K562 (cell line): Measurements from ENCODE around the gene PDIA2. TPM values are rescaled to one million over a fixed set of nuclear protein-coding genes. Genes with fewer than 3 reads are reported as not detected.

Experiments used
- ATAC-seq: fragments of 200-7000 bp; cut with Tn5 transposase; 3 replicates; pipeline ENCODE4 v1.9.1; 2020; ENCODE audit warnings: moderate library complexity
- BruUV-seq: library from RNA; stranded (reverse); fragments of 400-500 nt; replicated peaks from 2 replicates; lab custom pipeline; 2021; lab: Mats Ljungman, UMichigan
- CTCF ChIA-PET: fragments of 300-600 bp; formaldehyde crosslinking; extraction: SDS; loops from one replicate; lab custom pipeline; 2021; ENCODE audit warnings: low intra/inter-chr PET ratio; lab: Yijun Ruan, JAX
- POLR2A ChIA-PET: fragments of 300-600, 350-650 bp; sonication (Branson Sonifier 250); formaldehyde crosslinking; extraction: SDS; loops from one replicate; lab custom pipeline; 2021; ENCODE audit warnings: antibody characterized with exemption, inconsistent platforms; lab: Yijun Ruan, JAX
- DNase-seq, 4 experiments: peaks; one replicate each; pipeline versions ENCODE4 v3.0.0 to v3.0.0-alpha.2; 2011 to 2018; ENCODE audit warnings: low spot score in 3 of 4, mixed read lengths in 3 of 4; ENCODE audit errors: extremely low read depth in 1 of 4
- FAIRE-seq: peaks from 2 replicates; lab custom pipeline; 2011; peaks lifted over from hg19 to GRCh38; lab: Jason Lieb, UNC
- H2AFZ ChIP-seq: 2 replicates; pipeline ENCODE4 v1.6.0; 2011; ENCODE audit warnings: low read depth, low read length, control low read depth, inconsistent platforms
- H3K27ac ChIP-seq: fragments of 200-600 bp; 3 replicates; pipeline ENCODE4 v1.8.0; 2011; ENCODE audit warnings: low read depth, mild to moderate bottlenecking, control low read depth, inconsistent platforms, low read length, moderate library complexity, mixed read lengths; ENCODE audit errors: extremely low read depth
- H3K27me3 ChIP-seq, 2 experiments: fragments of 300-600 bp in 1 of 2; 2 replicates in 1 of 2; 3 replicates in 1 of 2; pipeline versions ENCODE4 v1.6.0 to v1.8.0; 2011; ENCODE audit warnings: inconsistent platforms in 2 of 2, low read length in 2 of 2, mild to moderate bottlenecking in 1 of 2, mixed read lengths in 1 of 2, moderate library complexity in 1 of 2; ENCODE audit not compliant: control insufficient read depth in 2 of 2, insufficient read depth in 2 of 2
- H3K36me3 ChIP-seq: fragments of 300-600 bp; 3 replicates; pipeline ENCODE4 v1.8.0; 2011; ENCODE audit warnings: mild to moderate bottlenecking, low read length, inconsistent platforms; ENCODE audit not compliant: control insufficient read depth, insufficient read depth
- H3K4me1 ChIP-seq, 2 experiments: fragments of 200-600 bp in 1 of 2; replicated peaks in 1 of 2; 2 replicates in 1 of 2; 3 replicates in 1 of 2; pipeline versions ENCODE4 v1.5.1 to v1.8.0; 2011; ENCODE audit warnings: inconsistent platforms in 2 of 2, low read length in 2 of 2, mild to moderate bottlenecking in 1 of 2, mixed read lengths in 1 of 2, moderate library complexity in 1 of 2; ENCODE audit not compliant: control insufficient read depth in 2 of 2, insufficient read depth in 2 of 2
- H3K4me2 ChIP-seq: 2 replicates; pipeline ENCODE4 v1.6.1; 2011; ENCODE audit warnings: low read length, control low read depth, inconsistent platforms, mixed read lengths; ENCODE audit not compliant: insufficient read depth
- H3K4me3 ChIP-seq: fragments of 200-600 bp; sonication (generic), shearing (Covaris generic); 2 replicates; pipeline ENCODE4 v1.5.1; 2016; ENCODE audit warnings: control low read depth, inconsistent platforms
- H3K79me2 ChIP-seq: fragments of 200-600 bp; 3 replicates; pipeline ENCODE4 v1.8.0; 2011; ENCODE audit warnings: low read length, inconsistent platforms; ENCODE audit not compliant: control insufficient read depth, insufficient read depth
- H3K9ac ChIP-seq, 2 experiments: 2 replicates each; pipeline versions ENCODE4 v1.6.0 to v1.6.1; 2011; ENCODE audit warnings: low read depth in 2 of 2, low read length in 2 of 2, control low read depth in 1 of 2, inconsistent platforms in 1 of 2, mild to moderate bottlenecking in 1 of 2, mixed read lengths in 1 of 2; ENCODE audit not compliant: insufficient read depth in 1 of 2
- H3K9me1 ChIP-seq: one replicate; pipeline ENCODE4 v1.6.0; 2011; ENCODE audit warnings: inconsistent platforms, mild to moderate bottlenecking, low read length, moderate library complexity; ENCODE audit not compliant: control insufficient read depth, insufficient read depth
- H3K9me3 ChIP-seq: replicated peaks from 2 replicates; pipeline ENCODE4 v1.5.1; 2011; ENCODE audit warnings: low read depth, low read length, inconsistent platforms; ENCODE audit not compliant: control insufficient read depth, insufficient read depth
- H4K20me1 ChIP-seq: replicated peaks from 2 replicates; pipeline ENCODE4 v1.6.1; 2011; ENCODE audit warnings: low read length, inconsistent platforms, mixed read lengths; ENCODE audit not compliant: control insufficient read depth, insufficient read depth
- FOXA1 ChIP-seq: fragments of 450-650 bp; IDR thresholded peaks from 2 replicates; pipeline ENCODE4 v1.6.1; 2016; ENCODE audit warnings: mild to moderate bottlenecking, borderline replicate concordance
- RNF219 ChIP-seq: fragments of 250-450 bp; sonication (Bioruptor Pico); IDR thresholded peaks from 2 replicates; pipeline ENCODE4 v1.5.0; 2022; ENCODE audit warnings: mild to moderate bottlenecking
- SRF ChIP-seq, 2 experiments: fragments of 250-450, 450-650 bp in 1 of 2; sonication (Bioruptor Pico) in 1 of 2; sonication (generic) in 1 of 2; formaldehyde crosslinking; IDR thresholded peaks; 2 replicates each; pipeline versions ENCODE4 v1.5.0 to v1.5.1; 2020 to 2022; ENCODE audit warnings: mild to moderate bottlenecking in 1 of 2, missing genetic modification reagents in 1 of 2
- TCFL5 ChIP-seq: fragments of 250-450 bp; sonication (Bioruptor Pico); conservative IDR thresholded peaks from 2 replicates; pipeline ENCODE4 v1.6.1; 2021; ENCODE audit warnings: mild to moderate bottlenecking, moderate library complexity, matching md5 sums
- ZBTB9 ChIP-seq: fragments of 450-650 bp; formaldehyde crosslinking; IDR thresholded peaks from 2 replicates; pipeline ENCODE4 v1.4.0; 2020; ENCODE audit warnings: mild to moderate bottlenecking, moderate library complexity
- ZNF436 ChIP-seq: fragments of 250-450, 450-650 bp; sonication (Bioruptor Pico); formaldehyde crosslinking; IDR thresholded peaks from 2 replicates; pipeline ENCODE4 v1.7.0; 2020; ENCODE audit warnings: mild to moderate bottlenecking
- WGBS: fragments of 100-300 bp; shearing (Covaris generic); methylation state at CpG from one replicate; pipeline ENCODE4 v1.1.6; 2016; ENCODE audit warnings: low coverage, mixed read lengths; ENCODE audit not compliant: insufficient coverage; ENCODE audit errors: missing lambda C conversion rate; 5-methylcytosine and 5-hydroxymethylcytosine counted together
- in situ Hi-C: fragments of 300-500 bp; cut with MboI; formaldehyde crosslinking; loops from 4 replicates; pipeline ENCODE4 v1.15.0; 2018; ENCODE audit warnings: inconsistent platforms, mixed read lengths
- intact Hi-C: fragments of 100-400 bp; cut with micrococcal nuclease; formaldehyde crosslinking; loops from 2 replicates; pipeline ENCODE4 v1.14.2; 2022
- polyA plus RNA-seq, 8 experiments: library from polyadenylated mRNA; depleted of rRNA in 4 of 8; stranded (reverse) in 5 of 8; unstranded in 3 of 8; fragments of >200 nt; fragmentation: Nextera tagmentation in 2 of 8; fragmentation: Illumina TruSeq in 1 of 8; extraction: Ambion mirVana in 2 of 8; extraction: Trizol in 1 of 8; gene quantifications; 2 replicates each; pipeline versions ENCODE4 v1.2.1 to v1.2.3, GENCODE V29; 2011 to 2014; ENCODE audit warnings: inconsistent platforms in 1 of 8, missing spikeins in 1 of 8
- total RNA-seq, 7 experiments: library from RNA; depleted of rRNA in 6 of 7; stranded (reverse); fragments of >200 nt in 6 of 7; fragmentation: Illumina TruSeq in 2 of 7; extraction: Trizol in 2 of 7; gene quantifications; 2 replicates each; pipeline versions ENCODE4 v1.2.1 to v1.2.3, GENCODE V29; 2011 to 2021; ENCODE audit warnings: low replicate concordance in 1 of 7

PDIA2 gene
- total and polyA plus RNA-seq, 9 of the 15 experiments (the other 6 are each of a cell fraction or from before 2014, with no cell fraction given), result 0.13 to 0.92 (median 0.23) TPM; not detected in 4

GRCh38 chr16:279531-279930 lies 3.4 kb upstream of the PDIA2 start:
- H3K27me3 ChIP-seq, result no peaks in the 10 kb centered on the region
- CTCF ChIA-PET, result no interaction called here
- no peak overlapping the region for H3K27ac ChIP-seq
- H4K20me1 ChIP-seq, result no peaks in the 10 kb centered on the region
- H3K4me1 ChIP-seq, result peaks cover 0 to 64% of the 10 kb centered on the region in 2 experiments; a peak in 2 of 5 replicates
- DNase-seq, result no peak
- TF ChIP-seq ZBTB9 (CRISPR knock-in tag), result no peak
- no peak for TF ChIP-seq FOXA1
- TF ChIP-seq TCFL5 (CRISPR knock-in tag), result no peak
- TF ChIP-seq ZNF436 (CRISPR knock-in tag), result no peak
- no peak for TF ChIP-seq RNF219 (CRISPR knock-in tag)
- TF ChIP-seq SRF (CRISPR knock-in tag; IDR thresholded peaks at IDR 0.05), result no peak
- H3K9me3 ChIP-seq, result no peaks in the 10 kb centered on the region
- no TSS peak for BruUV-seq
- no peaks in the 10 kb centered on the region for H3K9me1 ChIP-seq
- 82% methylated on average over 6 of the region's 7 CpGs for WGBS
- POLR2A ChIA-PET, result no interaction called here
- ATAC-seq, result no peak
- in situ Hi-C loops, result no loop called here
- H2AFZ ChIP-seq, result no peak overlapping the region
- H3K9ac ChIP-seq, result no peak overlapping the region
- H3K79me2 ChIP-seq, result no peaks in the 10 kb centered on the region
- no peak for FAIRE-seq
- intact Hi-C loops, result no loop called here
- no peak overlapping the region for H3K4me3 ChIP-seq
- H3K4me2 ChIP-seq, result no peak overlapping the region
- no peaks in the 10 kb centered on the region for H3K36me3 ChIP-seq
